Esophagus (tissue), 2 donors: ENCODE results near the gene BCL2. TPM values are rescaled to one million over a fixed set of nuclear protein-coding genes. Genes with fewer than 3 reads are reported as not detected.

Source experiments
- H3K27ac ChIP-seq, 2 donors: one replicate each; pipeline ENCODE4 v1.5.1; 2013; ENCODE audit warnings: low read depth in 2 of 2, mild to moderate bottlenecking in 2 of 2, inconsistent platforms in 1 of 2, low read length in 1 of 2, moderate library complexity in 1 of 2
- H3K27me3 ChIP-seq, 2 donors: one replicate each; pipeline ENCODE4 v1.6.1; 2013; ENCODE audit warnings: low read length in 2 of 2, control low read depth in 1 of 2, mild to moderate bottlenecking in 1 of 2; ENCODE audit not compliant: insufficient read depth in 2 of 2, control insufficient read depth in 1 of 2
- H3K36me3 ChIP-seq, 2 donors: one replicate each; pipeline ENCODE4 v1.6.1; 2013; ENCODE audit warnings: low read length in 1 of 2; ENCODE audit not compliant: control insufficient read depth in 2 of 2, insufficient read depth in 2 of 2
- H3K4me1 ChIP-seq, 2 donors: one replicate each; pipeline ENCODE4 v1.6.1; 2013; ENCODE audit warnings: low read length in 1 of 2; ENCODE audit not compliant: control insufficient read depth in 2 of 2, insufficient read depth in 2 of 2
- H3K4me3 ChIP-seq, 2 donors: one replicate each; pipeline ENCODE4 v1.5.1; 2013; ENCODE audit warnings: low read length in 2 of 2, mild to moderate bottlenecking in 2 of 2, low read depth in 1 of 2, moderate library complexity in 1 of 2
- H3K9me3 ChIP-seq, 2 donors: one replicate each; pipeline ENCODE4 v1.6.1; 2013; ENCODE audit warnings: mild to moderate bottlenecking in 2 of 2, low read depth in 1 of 2, low read length in 1 of 2, moderate library complexity in 1 of 2; ENCODE audit not compliant: control insufficient read depth in 2 of 2, insufficient read depth in 1 of 2
- WGBS, 2 donors: extraction: QIAGEN DNeasy Blood & Tissue Kit; methylation state at CpG; one replicate each; pipeline ENCODE4 v1.1.7; 2013; 5-methylcytosine and 5-hydroxymethylcytosine counted together
- polyA plus RNA-seq, 2 donors: library from polyadenylated mRNA; stranded (reverse); fragments of 200-250 nt; gene quantifications; one replicate each; pipeline ENCODE4 v1.2.3, GENCODE V29; 2013
- donor health status: healthy with polysubstance abuse.
- donor health status: Bipolar disorder and iron deficiency.

Gene BCL2
- polyA plus RNA-seq, 2 donors, result 1.3 to 1.9 TPM

GRCh38 chr18:63161032-63161760, 158.4 kb downstream of the BCL2 start:
- peak overlapping the region; percentile 78 to 84 for H3K27ac ChIP-seq
- no peaks in the 10 kb centered on the region for H3K36me3 ChIP-seq
- WGBS, 2 donors, result 58 to 66% methylated on average over 7 of the region's 7 CpGs
- H3K4me1 ChIP-seq, result peaks cover 0 to 10% of the 10 kb centered on the region in 2 donors
- no peaks in the 10 kb centered on the region for H3K27me3 ChIP-seq
- H3K9me3 ChIP-seq, result no peaks in the 10 kb centered on the region
- no peak overlapping the region for H3K4me3 ChIP-seq

- Histone ChIP-seq H3K27me3 (no peaks in the 10 kb centered on the region), H3K27ac (peak overlapping the region; percentile 44 to 75), H3K4me3 (no peak overlapping the region), H3K9me3 (no peaks in the 10 kb centered on the region), H3K4me1 (peaks cover 0 to 14% of the 10 kb centered on the region in 2 donors), H3K36me3 (no peaks in the 10 kb centered on the region)
- 55 to 67% methylated on average over 13 of the region's 13 CpGs for WGBS, 2 donors
Observed at GRCh38 chr18:63160172-63160995, 159.2 kb downstream of the BCL2 start.

GRCh38 chr18:63159590-63159989, 160.0 kb downstream of the BCL2 start:
- H3K9me3 ChIP-seq, result no peaks in the 10 kb centered on the region
- H3K36me3 ChIP-seq, result no peaks in the 10 kb centered on the region
- 74 to 76% methylated on average over 9 of the region's 9 CpGs for WGBS, 2 donors
- no peaks in the 10 kb centered on the region for H3K27me3 ChIP-seq
- H3K27ac ChIP-seq, result no peak overlapping the region
- peaks cover 0 to 18% of the 10 kb centered on the region in 2 donors for H3K4me1 ChIP-seq
- H3K4me3 ChIP-seq, result no peak overlapping the region

- Histone ChIP-seq H3K27ac (peak overlapping the region in 1 of 2 donors; percentile 19), H3K4me1 (peaks cover 0 to 22% of the 10 kb centered on the region in 2 donors), H3K9me3 (no peaks in the 10 kb centered on the region)
Observed at GRCh38 chr18:63158676-63159291, 160.8 kb downstream of the BCL2 start.

GRCh38 chr18:63158012-63158631, 161.4 kb downstream of the BCL2 start:
- no peaks in the 10 kb centered on the region for H3K9me3 ChIP-seq
- no peaks in the 10 kb centered on the region for H3K27me3 ChIP-seq
- peaks cover 0 to 22% of the 10 kb centered on the region in 2 donors for H3K4me1 ChIP-seq
- H3K4me3 ChIP-seq, result no peak overlapping the region
- H3K27ac ChIP-seq, result peak overlapping the region in 1 of 2 donors; percentile 19
- WGBS, 2 donors, result 55 to 67% methylated on average over 7 of the region's 7 CpGs
- no peaks in the 10 kb centered on the region for H3K36me3 ChIP-seq

More at GRCh38 chr18:63158676-63159291, 160.8 kb downstream of the BCL2 start:
- Histone ChIP-seq H3K36me3 (no peaks in the 10 kb centered on the region), H3K4me3 (no peak overlapping the region), H3K27me3 (no peaks in the 10 kb centered on the region)
- WGBS, 2 donors, result 77 to 78% methylated on average over 6 of the region's 6 CpGs

GRCh38 chr18:63157293-63158011, 162.1 kb downstream of the BCL2 start:
- Histone ChIP-seq H3K27ac (peak overlapping the region in 1 of 2 donors; percentile 35), H3K4me1 (peaks cover 0 to 22% of the 10 kb centered on the region in 2 donors)
- 59 to 66% methylated on average over 15 of the region's 15 CpGs for WGBS, 2 donors

GRCh38 chr18:63155910-63156773, 163.4 kb downstream of the BCL2 start:
- H3K9me3 ChIP-seq, result no peaks in the 10 kb centered on the region
- no peaks in the 10 kb centered on the region for H3K36me3 ChIP-seq
- peaks cover 0 to 19% of the 10 kb centered on the region in 2 donors for H3K4me1 ChIP-seq
- no peaks in the 10 kb centered on the region for H3K27me3 ChIP-seq
- 63 to 68% methylated on average over 13 to 14 of the region's 14 CpGs for WGBS, 2 donors
- no peak overlapping the region for H3K4me3 ChIP-seq
- peak overlapping the region; percentile 1 to 24 for H3K27ac ChIP-seq

More at GRCh38 chr18:63157293-63158011, 162.1 kb downstream of the BCL2 start:
- Histone ChIP-seq H3K9me3 (no peaks in the 10 kb centered on the region), H3K4me3 (no peak overlapping the region), H3K36me3 (no peaks in the 10 kb centered on the region), H3K27me3 (no peaks in the 10 kb centered on the region)

GRCh38 chr18:63155169-63155852, 164.3 kb downstream of the BCL2 start:
- Histone ChIP-seq H3K36me3 (no peaks in the 10 kb centered on the region), H3K9me3 (no peaks in the 10 kb centered on the region), H3K27me3 (no peaks in the 10 kb centered on the region), H3K4me3 (peak overlapping the region; percentile 38 to 41), H3K4me1 (peaks cover 0 to 19% of the 10 kb centered on the region in 2 donors), H3K27ac (peak overlapping the region; percentile 24 to 66)
- 26 to 36% methylated on average over 22 to 23 of the region's 23 CpGs for WGBS, 2 donors
